CD4-positive, alpha-beta T cell treated with Interleukin-6 for 4 hours (primary cell): Measurements from ENCODE around the gene SMAD4.
A peak's percentile ranks its signal among the peaks of the same experiment; 100 is the strongest.

ENCODE experiments used
- DNase-seq: peaks from one replicate; pipeline ENCODE4 v3.0.0-alpha.2; 2020; ENCODE audit warnings: mixed read lengths

SMAD4 gene

GRCh38 chr18:51021226-51021965 lies 8.6 kb upstream of the SMAD4 start:
- DNase-seq = no peak

GRCh38 chr18:51025512-51025911 lies 4.5 kb upstream of the SMAD4 start:
- no peak for DNase-seq

DNA sequence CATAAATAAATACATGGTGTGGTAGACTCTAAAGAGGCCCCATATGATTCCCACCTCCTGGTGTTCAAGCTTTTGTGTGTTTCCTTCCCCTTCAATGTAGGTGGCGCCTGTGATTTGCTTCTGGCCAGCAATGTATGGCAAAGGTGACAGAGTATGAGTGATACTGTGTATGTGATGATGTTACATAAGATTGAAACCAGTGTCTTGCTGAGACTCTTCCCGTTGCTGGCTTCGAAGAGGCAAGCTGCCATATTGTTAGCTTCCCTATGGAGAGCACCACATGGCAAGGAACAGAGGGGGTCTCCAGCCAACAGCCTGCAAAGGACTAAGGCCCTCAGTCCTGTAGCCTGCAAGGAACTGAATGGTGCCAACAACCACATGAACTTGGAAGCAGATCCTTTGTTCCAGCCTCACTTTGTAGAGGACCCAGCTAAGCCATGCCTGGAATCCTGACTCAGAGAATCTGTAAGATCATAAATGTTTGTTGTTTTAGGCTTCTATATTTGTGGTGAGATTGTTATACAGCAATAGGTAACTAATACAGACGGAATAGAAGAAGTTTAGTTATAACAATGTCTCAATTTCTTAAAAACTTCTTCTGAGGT lies 1.7 kb upstream of the SMAD4 start:
- DNase-seq = no peak

DNA sequence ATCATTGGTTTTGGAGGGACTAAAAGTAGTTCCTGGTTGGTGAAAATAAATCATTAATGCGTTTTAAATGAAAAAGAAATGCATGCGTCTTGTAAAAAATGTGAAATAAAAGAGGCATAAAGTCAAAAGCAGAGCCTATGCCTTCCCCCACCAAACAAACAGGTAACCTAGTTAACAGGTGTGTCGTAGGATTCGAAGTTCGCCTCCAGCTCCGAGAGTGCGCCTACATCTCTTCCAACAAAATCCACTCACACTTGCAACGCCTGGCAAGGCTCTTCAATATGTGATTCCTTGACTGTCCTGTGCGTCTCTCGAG lies 677 bp upstream of the SMAD4 start:
- DNase-seq = no peak

- peak; percentile 77 for DNase-seq
Measured at GRCh38 chr18:51030537-51031258, 685 bp downstream of the SMAD4 start.

DNA sequence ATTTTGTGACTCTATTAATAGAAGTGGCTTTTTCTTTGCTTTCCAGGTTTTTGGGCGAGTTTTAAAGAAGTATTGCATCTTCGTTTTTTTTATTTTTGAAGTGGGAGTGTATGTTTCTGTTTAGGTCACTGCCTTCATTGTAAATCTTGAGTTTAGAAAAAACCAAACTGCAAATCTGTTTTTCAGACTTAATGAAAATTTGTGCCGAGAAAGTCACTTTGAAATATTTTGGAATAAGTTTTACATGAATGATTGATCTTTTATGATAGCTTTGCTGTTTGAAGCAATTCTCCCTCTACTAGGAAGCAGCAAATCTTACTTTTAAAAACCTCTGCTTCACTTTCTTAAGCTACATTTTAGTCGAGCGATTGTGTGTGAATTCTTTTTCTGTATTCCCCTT lies 2.2 kb downstream of the SMAD4 start:
- DNase-seq = no peak

- DNase-seq = no peak
Measured at GRCh38 chr18:51037230-51037629, 7.2 kb downstream of the SMAD4 start.

DNA sequence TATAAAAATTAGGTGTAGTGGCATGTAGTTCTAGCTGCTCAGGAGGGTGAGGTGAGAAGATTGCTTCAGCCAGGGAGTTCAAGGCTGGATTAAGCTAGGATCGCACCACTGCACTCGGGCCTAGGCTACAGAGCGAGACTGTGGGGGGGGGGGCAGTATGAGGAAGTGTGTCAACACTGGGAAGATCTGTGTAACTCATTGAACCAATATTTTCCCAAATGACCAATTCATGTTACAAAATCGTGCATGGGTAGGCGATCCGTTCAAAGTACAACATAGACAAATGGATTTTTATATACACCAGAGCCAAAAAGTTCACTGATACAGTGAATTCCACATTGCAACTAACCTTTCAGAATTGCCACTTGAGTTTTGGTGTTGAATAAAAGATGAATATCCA lies 8.1 kb downstream of the SMAD4 start:
- DNase-seq = no peak

GRCh38 chr18:51039138-51040112 lies 9.4 kb downstream of the SMAD4 start:
- peak; percentile 42 for DNase-seq

- no peak for DNase-seq
Measured at GRCh38 chr18:51041677-51042352, 11.8 kb downstream of the SMAD4 start.

DNA sequence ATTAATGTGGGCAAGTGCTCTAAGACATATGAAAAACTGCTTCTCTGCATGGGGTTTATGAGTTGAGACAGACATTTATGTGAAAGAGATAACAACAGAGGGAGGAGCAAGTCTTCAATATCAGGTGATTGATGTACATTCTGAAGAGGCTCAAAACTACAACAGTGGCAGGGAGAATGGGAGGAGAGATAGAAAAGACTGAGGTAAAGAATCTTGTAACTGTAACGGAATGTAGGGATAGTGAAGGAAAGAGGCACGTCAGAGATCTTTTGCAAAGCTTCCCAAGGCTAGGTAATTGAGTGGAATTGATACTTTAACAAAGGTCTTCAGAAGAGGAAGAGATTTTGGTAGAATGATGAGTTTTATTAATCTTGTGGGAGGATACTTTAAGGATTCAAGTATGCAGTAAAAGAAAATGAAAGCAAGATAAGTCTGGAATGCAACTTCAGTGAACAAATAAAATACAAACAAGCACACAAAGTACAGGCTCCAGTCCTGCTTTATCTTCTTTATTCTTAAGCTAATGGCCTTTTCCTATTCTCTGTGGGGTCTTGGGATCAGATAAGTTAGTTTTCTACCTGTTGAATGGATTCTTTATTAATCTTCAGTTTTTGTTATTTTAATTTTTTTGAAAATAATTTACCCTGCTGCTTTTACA lies 15.0 kb downstream of the SMAD4 start:
- no peak for DNase-seq

- DNase-seq = no peak
Measured at GRCh38 chr18:51048190-51048589, 18.2 kb downstream of the SMAD4 start.

DNA sequence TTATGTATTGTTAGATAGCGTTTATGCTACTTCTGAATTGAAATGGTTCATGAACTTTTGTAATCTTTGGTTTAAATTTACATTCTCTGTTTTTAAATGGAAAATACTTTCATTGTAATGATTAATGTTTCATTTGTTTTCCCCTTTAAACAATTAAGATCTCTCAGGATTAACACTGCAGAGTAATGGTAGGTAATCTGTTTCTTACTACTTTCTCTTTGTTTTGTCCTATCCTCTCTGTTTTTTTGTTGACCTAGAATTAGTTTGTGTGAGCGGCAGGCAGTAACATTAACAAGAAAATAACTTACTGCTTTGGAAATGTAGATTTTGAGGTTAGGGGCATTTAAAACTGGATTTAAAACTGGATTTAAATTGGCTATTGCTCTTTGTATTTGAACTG lies 19.1 kb downstream of the SMAD4 start:
- DNase-seq = no peak

DNA sequence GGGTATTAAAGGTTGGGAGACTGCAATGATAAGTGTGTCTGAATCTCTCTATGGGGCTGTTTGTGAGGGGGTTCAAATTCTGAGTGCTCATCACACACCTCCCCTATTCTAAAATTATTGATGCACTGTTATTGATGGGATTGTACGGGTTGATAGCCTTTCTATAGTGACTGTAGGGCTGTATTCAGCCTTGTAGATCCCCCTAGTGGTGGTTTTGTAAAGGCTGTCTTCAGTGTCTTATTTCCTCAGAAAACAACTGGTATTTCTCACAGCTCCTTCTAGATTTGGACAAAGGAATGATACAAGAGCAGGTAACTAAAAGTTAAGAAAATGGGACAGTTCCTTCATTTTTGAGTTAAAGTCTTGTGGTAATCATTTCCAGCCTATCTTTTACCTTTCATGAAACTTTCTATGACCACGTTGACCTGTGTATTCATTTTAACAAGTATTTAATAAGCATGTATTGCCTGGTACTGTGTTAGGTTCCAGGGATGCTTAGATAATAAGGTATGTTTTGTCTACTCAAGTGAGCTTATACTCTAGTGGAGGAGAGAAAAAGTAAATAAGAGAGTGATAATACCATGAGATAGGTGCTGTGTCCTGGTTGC lies 21.2 kb downstream of the SMAD4 start:
- DNase-seq = peak; percentile 13

DNA sequence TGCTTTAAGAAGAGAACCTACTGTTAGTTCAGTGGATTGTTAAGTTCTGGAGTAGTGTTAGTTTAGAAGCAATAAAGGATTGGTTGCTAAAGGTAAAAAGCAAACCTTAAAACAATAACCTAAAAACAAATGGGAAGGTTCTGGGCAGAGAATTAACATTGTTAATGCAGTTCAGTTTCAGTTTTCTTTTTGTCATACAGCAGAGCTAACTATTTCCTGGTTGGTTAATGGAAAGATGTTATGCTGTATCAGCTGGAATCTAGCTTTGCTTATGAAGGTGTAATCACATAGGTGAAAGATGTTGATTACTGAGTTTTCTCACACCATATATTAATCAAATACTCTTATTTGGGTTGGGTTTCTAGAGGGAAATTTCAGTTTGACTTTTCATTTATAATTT lies 23.8 kb downstream of the SMAD4 start:
- no peak for DNase-seq

DNA sequence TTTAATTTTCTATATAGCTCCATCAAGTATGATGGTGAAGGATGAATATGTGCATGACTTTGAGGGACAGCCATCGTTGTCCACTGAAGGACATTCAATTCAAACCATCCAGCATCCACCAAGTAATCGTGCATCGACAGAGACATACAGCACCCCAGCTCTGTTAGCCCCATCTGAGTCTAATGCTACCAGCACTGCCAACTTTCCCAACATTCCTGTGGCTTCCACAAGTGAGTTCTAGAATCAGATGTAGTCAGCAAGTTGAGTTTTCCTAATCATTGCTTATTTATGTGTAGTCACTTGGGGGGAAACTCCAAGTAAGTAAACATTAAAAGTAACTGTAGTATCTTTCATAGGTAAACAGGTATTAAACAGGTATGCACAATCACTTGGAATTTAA lies 24.8 kb downstream of the SMAD4 start:
- DNase-seq = no peak

DNA sequence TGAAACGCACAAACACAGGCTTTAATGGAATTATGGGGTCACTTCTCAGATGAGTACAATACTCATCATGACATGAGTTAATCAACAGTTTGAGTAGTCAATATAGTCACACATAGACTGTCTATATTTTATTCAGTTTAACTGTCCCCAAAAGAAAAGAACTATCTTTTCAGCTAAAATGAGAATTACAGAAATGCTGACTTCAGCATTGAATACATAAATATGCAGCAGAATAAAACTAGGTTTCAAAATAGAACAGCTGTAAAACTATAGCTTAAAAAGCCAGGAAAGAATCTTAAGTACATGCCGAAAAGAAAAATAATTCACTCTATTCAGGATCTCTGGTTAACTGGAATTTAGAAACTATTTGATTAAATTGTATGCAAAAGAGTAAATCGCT lies 30.0 kb downstream of the SMAD4 start:
- DNase-seq = no peak

GRCh38 chr18:51064256-51064655 lies 34.2 kb downstream of the SMAD4 start:
- DNase-seq = no peak

DNA sequence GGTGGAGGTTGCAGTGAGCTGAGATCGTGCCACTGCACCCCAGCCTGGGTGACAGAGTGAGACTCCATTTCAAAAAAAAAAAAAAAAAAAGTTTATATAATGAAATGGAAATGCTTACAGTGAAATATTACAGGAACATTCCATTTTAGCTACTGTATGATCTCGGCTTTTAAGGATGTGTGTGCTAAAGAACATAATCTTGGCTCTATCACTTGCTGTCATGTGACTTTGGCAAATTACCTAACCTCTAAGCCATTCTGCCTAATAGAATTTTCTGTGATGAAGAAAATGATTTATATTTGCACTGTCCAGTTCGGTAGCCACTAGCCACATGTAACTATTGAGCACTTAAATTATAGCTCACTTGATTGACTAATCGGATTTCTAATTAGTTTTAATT lies 36.3 kb downstream of the SMAD4 start:
- DNase-seq = no peak

- no peak for DNase-seq
Measured at GRCh38 chr18:51068105-51068504, 38.1 kb downstream of the SMAD4 start.

- no peak for DNase-seq
Measured at GRCh38 chr18:51069885-51070284, 39.9 kb downstream of the SMAD4 start.

GRCh38 chr18:51070545-51070944 lies 40.5 kb downstream of the SMAD4 start:
- DNase-seq = no peak
